Right atrium auricular region (tissue), 2 donors: ENCODE data around the gene EPHA4. TPM values are rescaled to one million over a fixed set of nuclear protein-coding genes. Genes with fewer than 3 reads are reported as not detected.

Source experiments
- DNase-seq: peaks from one replicate; pipeline ENCODE4 v3.0.0-alpha.2; 2019; ENCODE audit warnings: low spot score
- H3K27ac ChIP-seq, 2 donors: fragments of 200-600 bp; sonication (generic); 1 replicate in 1 of 2; 2 replicates in 1 of 2; pipeline ENCODE4 v1.5.1; 2016 to 2019
- H3K27me3 ChIP-seq, 2 donors: fragments of 200-600 bp; sonication (generic); one replicate each; pipeline versions ENCODE4 v1.5.1 to v1.6.0; 2017 to 2019
- H3K36me3 ChIP-seq: fragments of 200-600 bp; sonication (generic); one replicate; pipeline ENCODE4 v1.5.1; 2016
- H3K4me1 ChIP-seq, 2 donors: fragments of 200-600 bp; sonication (generic); one replicate each; pipeline versions ENCODE4 v1.5.1 to v1.6.0; 2017 to 2019
- H3K4me3 ChIP-seq, 2 donors: fragments of 200-600 bp; sonication (generic); 1 replicate in 1 of 2; 2 replicates in 1 of 2; pipeline ENCODE4 v1.5.1; 2017 to 2019; ENCODE audit warnings: mild to moderate bottlenecking in 1 of 2, moderate library complexity in 1 of 2
- H3K9me3 ChIP-seq, 2 donors: fragments of 200-600 bp; sonication (generic); one replicate each; pipeline ENCODE4 v1.5.1; 2019
- CTCF ChIP-seq, 2 donors: fragments of 200-600 bp; sonication (generic); IDR thresholded peaks; one replicate each; pipeline ENCODE4 v1.5.1; 2019; ENCODE audit warnings: antibody characterized with exemption in 2 of 2
- total RNA-seq, 2 donors: library from RNA; depleted of rRNA; stranded (reverse); fragments of >200 nt; gene quantifications; one replicate each; pipeline ENCODE4 v1.1.0, GENCODE V29; 2016

The EPHA4 gene
- total RNA-seq, 2 donors from 2014 or later, result 74.2 to 107 TPM

- H3K4me1 ChIP-seq, result peaks cover 0 to 20% of the 10 kb centered on the region in 2 donors
- H3K27ac ChIP-seq, result no peak overlapping the region
- DNase-seq, result no peak
- H3K36me3 ChIP-seq, result peaks cover 11% of the 10 kb centered on the region
- no peak overlapping the region for H3K4me3 ChIP-seq
- H3K27me3 ChIP-seq, result no peaks in the 10 kb centered on the region
- TF ChIP-seq CTCF (IDR thresholded peaks at IDR 0.05), result no peak
- H3K9me3 ChIP-seq, result no peaks in the 10 kb centered on the region
Observed at GRCh38 chr2:221486106-221486505, 86.0 kb downstream of the EPHA4 start.

GRCh38 chr2:221485503-221485870, 86.6 kb downstream of the EPHA4 start:
- peaks cover 0 to 20% of the 10 kb centered on the region in 2 donors for H3K4me1 ChIP-seq
- no peak overlapping the region for H3K4me3 ChIP-seq
- no peaks in the 10 kb centered on the region for H3K9me3 ChIP-seq
- no peak for DNase-seq
- peak overlapping the region in 1 of 2 donors; percentile 46 for H3K27ac ChIP-seq
- H3K36me3 ChIP-seq, result peaks cover 11% of the 10 kb centered on the region
- TF ChIP-seq CTCF (IDR thresholded peaks at IDR 0.05), result no peak
- no peaks in the 10 kb centered on the region for H3K27me3 ChIP-seq

- H3K27me3 ChIP-seq, result no peaks in the 10 kb centered on the region
- H3K36me3 ChIP-seq, result peaks cover 11% of the 10 kb centered on the region
- peak overlapping the region in 1 of 2 donors; percentile 46 for H3K27ac ChIP-seq
- TF ChIP-seq CTCF (IDR thresholded peaks at IDR 0.05), result no peak
- H3K4me3 ChIP-seq, result no peak overlapping the region
- peaks cover 0 to 20% of the 10 kb centered on the region in 2 donors for H3K4me1 ChIP-seq
- no peaks in the 10 kb centered on the region for H3K9me3 ChIP-seq
- DNase-seq, result no peak
Observed at GRCh38 chr2:221484761-221485502, 87.2 kb downstream of the EPHA4 start.

GRCh38 chr2:221482666-221483455, 89.2 kb downstream of the EPHA4 start:
- H3K36me3 ChIP-seq, result peaks cover 11% of the 10 kb centered on the region
- no peaks in the 10 kb centered on the region for H3K27me3 ChIP-seq
- no peak for DNase-seq
- TF ChIP-seq CTCF (IDR thresholded peaks at IDR 0.05), result no peak
- H3K4me1 ChIP-seq, result peaks cover 0 to 31% of the 10 kb centered on the region in 2 donors
- no peak overlapping the region for H3K4me3 ChIP-seq
- H3K9me3 ChIP-seq, result no peaks in the 10 kb centered on the region
- H3K27ac ChIP-seq, result no peak overlapping the region

- no peak overlapping the region for H3K27ac ChIP-seq
- peaks cover 0 to 40% of the 10 kb centered on the region in 2 donors for H3K4me1 ChIP-seq
- no peak overlapping the region for H3K4me3 ChIP-seq
- no peaks in the 10 kb centered on the region for H3K27me3 ChIP-seq
- TF ChIP-seq CTCF (IDR thresholded peaks at IDR 0.05), result no peak
- peaks cover 11% of the 10 kb centered on the region for H3K36me3 ChIP-seq
- no peak for DNase-seq
- H3K9me3 ChIP-seq, result no peaks in the 10 kb centered on the region
Observed at GRCh38 chr2:221480821-221481220, 91.3 kb downstream of the EPHA4 start.
